OCI-LY1 (cell line): ENCODE results near the gene MAN1A2.

Experiments
- CTCF ChIP-seq: fragments of 200-600 bp; sonication (generic), shearing (Covaris generic); IDR thresholded peaks from 2 replicates; pipeline ENCODE4 v1.5.1; 2017; ENCODE audit warnings: mild to moderate bottlenecking, antibody characterized with exemption, low read length, moderate library complexity, mixed read lengths
- EZH2 ChIP-seq: fragments of 200-600 bp; sonication (generic), shearing (Covaris generic); IDR thresholded peaks from 2 replicates; pipeline ENCODE4 v1.8.0; 2017; ENCODE audit warnings: borderline replicate concordance, mixed run types, mild to moderate bottlenecking, antibody characterized with exemption, low read length, moderate library complexity, mixed read lengths

- TF ChIP-seq CTCF (no peak), EZH2 (no peak)
These were observed 193.8 kb downstream of the MAN1A2 start for GRCh38 chr1:117561071-117561470.
